RWPE2 (cell line): ENCODE measurements around the gene ARHGEF28.
A peak's percentile ranks its signal among the peaks of the same experiment; 100 is the strongest.

Experiments used
- ATAC-seq: fragments of 200-7000 bp; cut with Tn5 transposase; 3 replicates; pipeline ENCODE4 v1.9.1; 2021; ENCODE audit warnings: low read depth
- DNase-seq: peaks from one replicate; pipeline ENCODE4 v3.0.0-alpha.2; 2020; ENCODE audit warnings: low spot score
- H3K27ac ChIP-seq: fragments of 450-650 bp; 2 replicates; pipeline ENCODE4 v1.5.1; 2017; ENCODE audit warnings: mild to moderate bottlenecking; ENCODE audit not compliant: poor library complexity, severe bottlenecking
- H3K27me3 ChIP-seq: fragments of 250-450 bp; sonication (Bioruptor Pico); 2 replicates; pipeline ENCODE4 v1.5.1; 2021; ENCODE audit warnings: mild to moderate bottlenecking, moderate library complexity; ENCODE audit not compliant: insufficient read depth, poor library complexity, severe bottlenecking
- H3K36me3 ChIP-seq: fragments of 250-450 bp; sonication (Bioruptor Pico); 2 replicates; pipeline ENCODE4 v1.5.1; 2020; ENCODE audit warnings: low read depth, mild to moderate bottlenecking, moderate library complexity
- H3K4me1 ChIP-seq: fragments of 250-450 bp; sonication (Bioruptor Pico); 2 replicates; pipeline ENCODE4 v1.5.1; 2021; ENCODE audit warnings: mild to moderate bottlenecking, moderate library complexity; ENCODE audit not compliant: insufficient read depth, poor library complexity, severe bottlenecking
- H3K4me3 ChIP-seq: fragments of 250-450 bp; sonication (Bioruptor Pico); 2 replicates; pipeline ENCODE4 v1.5.1; 2021; ENCODE audit warnings: mild to moderate bottlenecking, moderate library complexity; ENCODE audit not compliant: severe bottlenecking
- H3K9me3 ChIP-seq: fragments of 250-450 bp; sonication (Bioruptor Pico); 2 replicates; pipeline ENCODE4 v1.5.1; 2021; ENCODE audit warnings: mild to moderate bottlenecking, moderate library complexity; ENCODE audit not compliant: severe bottlenecking
- TF ChIP-seq, protein P1 (sequence below): fragments of 450-650 bp; IDR thresholded peaks from one replicate; pipeline ENCODE4 v1.5.1; 2017; ENCODE audit warnings: mild to moderate bottlenecking, moderate library complexity; ENCODE audit not compliant: poor library complexity, severe bottlenecking

Gene ARHGEF28

GRCh38 chr5:73946919-73947602 lies 321.1 kb downstream of the ARHGEF28 start:
- ATAC-seq, result no peak
- no peak for DNase-seq
- peaks cover 11% of the 10 kb centered on the region for H3K36me3 ChIP-seq
- TF ChIP-seq, protein P1, sequence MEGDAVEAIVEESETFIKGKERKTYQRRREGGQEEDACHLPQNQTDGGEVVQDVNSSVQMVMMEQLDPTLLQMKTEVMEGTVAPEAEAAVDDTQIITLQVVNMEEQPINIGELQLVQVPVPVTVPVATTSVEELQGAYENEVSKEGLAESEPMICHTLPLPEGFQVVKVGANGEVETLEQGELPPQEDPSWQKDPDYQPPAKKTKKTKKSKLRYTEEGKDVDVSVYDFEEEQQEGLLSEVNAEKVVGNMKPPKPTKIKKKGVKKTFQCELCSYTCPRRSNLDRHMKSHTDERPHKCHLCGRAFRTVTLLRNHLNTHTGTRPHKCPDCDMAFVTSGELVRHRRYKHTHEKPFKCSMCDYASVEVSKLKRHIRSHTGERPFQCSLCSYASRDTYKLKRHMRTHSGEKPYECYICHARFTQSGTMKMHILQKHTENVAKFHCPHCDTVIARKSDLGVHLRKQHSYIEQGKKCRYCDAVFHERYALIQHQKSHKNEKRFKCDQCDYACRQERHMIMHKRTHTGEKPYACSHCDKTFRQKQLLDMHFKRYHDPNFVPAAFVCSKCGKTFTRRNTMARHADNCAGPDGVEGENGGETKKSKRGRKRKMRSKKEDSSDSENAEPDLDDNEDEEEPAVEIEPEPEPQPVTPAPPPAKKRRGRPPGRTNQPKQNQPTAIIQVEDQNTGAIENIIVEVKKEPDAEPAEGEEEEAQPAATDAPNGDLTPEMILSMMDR, result no peak
- no peak overlapping the region for H3K27ac ChIP-seq
- no peak overlapping the region for H3K4me3 ChIP-seq
- no peaks in the 10 kb centered on the region for H3K27me3 ChIP-seq
- H3K9me3 ChIP-seq, result no peaks in the 10 kb centered on the region
- H3K4me1 ChIP-seq, result peaks cover 4% of the 10 kb centered on the region

- ATAC-seq (no peak), DNase-seq (no peak)
- H3K9me3 ChIP-seq, result no peaks in the 10 kb centered on the region
- peaks cover 4% of the 10 kb centered on the region for H3K4me1 ChIP-seq
- TF ChIP-seq, protein P1, result no peak
- H3K27me3 ChIP-seq, result no peaks in the 10 kb centered on the region
- peaks cover 1% of the 10 kb centered on the region; the same call in 1 of the 2 replicates for H3K36me3 ChIP-seq
- H3K4me3 ChIP-seq, result no peak overlapping the region
- H3K27ac ChIP-seq, result no peak overlapping the region
Observed at GRCh38 chr5:73947906-73948640, 322.1 kb downstream of the ARHGEF28 start.

- TF ChIP-seq, protein P1, result no peak
- H3K4me1 ChIP-seq, result peaks cover 4% of the 10 kb centered on the region
- H3K27me3 ChIP-seq, result no peaks in the 10 kb centered on the region
- DNase-seq (no peak), ATAC-seq (no peak)
- H3K27ac ChIP-seq, result no peak overlapping the region
- H3K9me3 ChIP-seq, result no peaks in the 10 kb centered on the region
- no peaks in the 10 kb centered on the region for H3K36me3 ChIP-seq
- no peak overlapping the region for H3K4me3 ChIP-seq
Observed at GRCh38 chr5:73948720-73949119, 322.7 kb downstream of the ARHGEF28 start.

GRCh38 chr5:73950441-73950873 lies 324.5 kb downstream of the ARHGEF28 start:
- Histone ChIP-seq H3K27me3 (no peaks in the 10 kb centered on the region), H3K27ac (no peak overlapping the region), H3K4me1 (peaks cover 4% of the 10 kb centered on the region), H3K36me3 (no peaks in the 10 kb centered on the region), H3K4me3 (no peak overlapping the region), H3K9me3 (no peaks in the 10 kb centered on the region)
- DNase-seq, result no peak
- TF ChIP-seq, protein P1, result no peak
- ATAC-seq, result peak; percentile 26; the same call in 1 of the 3 replicates

- TF ChIP-seq, protein P1, result no peak
- Histone ChIP-seq H3K4me1 (peaks cover 4% of the 10 kb centered on the region), H3K27me3 (no peaks in the 10 kb centered on the region), H3K9me3 (no peaks in the 10 kb centered on the region), H3K36me3 (no peaks in the 10 kb centered on the region), H3K27ac (no peak overlapping the region), H3K4me3 (no peak overlapping the region)
- ATAC-seq (no peak), DNase-seq (no peak)
Observed at GRCh38 chr5:73950912-73951430, 325.0 kb downstream of the ARHGEF28 start.
